Astrocyte of the hippocampus (primary cell): ENCODE measurements around the gene HSPA1A.
"Not testable (repeated sequence)": the region's sequence is repeated elsewhere in the genome, so short reads cannot be mapped to it uniquely, and the experiment has no call there.

ENCODE experiments used
- DNase-seq: peaks from one replicate; pipeline ENCODE4 v3.0.0; 2011; ENCODE audit warnings: low read depth, low spot score

The HSPA1A gene

GRCh38 chr6:31808599-31808998 lies 6.7 kb upstream of the HSPA1A start:
- DNase-seq, result not testable (repeated sequence)

DNA sequence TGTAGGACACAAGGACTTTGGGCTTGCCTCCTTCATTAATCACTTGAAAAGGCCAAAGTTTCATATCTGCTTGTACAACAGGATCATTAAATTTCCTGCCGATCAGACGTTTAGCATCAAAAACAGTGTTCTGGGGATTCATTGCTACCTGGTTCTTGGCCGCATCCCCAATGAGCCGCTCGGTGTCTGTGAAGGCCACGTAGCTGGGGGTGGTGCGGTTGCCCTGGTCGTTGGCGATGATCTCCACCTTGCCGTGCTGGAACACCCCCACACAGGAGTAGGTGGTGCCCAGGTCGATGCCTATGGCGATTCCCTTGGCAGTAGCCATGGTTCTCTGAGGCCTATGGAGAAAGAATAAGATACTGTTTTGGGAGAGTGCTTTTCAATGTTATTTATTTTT lies 3.7 kb upstream of the HSPA1A start:
- DNase-seq, result no peak

GRCh38 chr6:31813465-31813849 lies 1.9 kb upstream of the HSPA1A start:
- no peak for DNase-seq

GRCh38 chr6:31814677-31815024 lies 692 bp upstream of the HSPA1A start:
- peak; percentile 98 for DNase-seq

DNA sequence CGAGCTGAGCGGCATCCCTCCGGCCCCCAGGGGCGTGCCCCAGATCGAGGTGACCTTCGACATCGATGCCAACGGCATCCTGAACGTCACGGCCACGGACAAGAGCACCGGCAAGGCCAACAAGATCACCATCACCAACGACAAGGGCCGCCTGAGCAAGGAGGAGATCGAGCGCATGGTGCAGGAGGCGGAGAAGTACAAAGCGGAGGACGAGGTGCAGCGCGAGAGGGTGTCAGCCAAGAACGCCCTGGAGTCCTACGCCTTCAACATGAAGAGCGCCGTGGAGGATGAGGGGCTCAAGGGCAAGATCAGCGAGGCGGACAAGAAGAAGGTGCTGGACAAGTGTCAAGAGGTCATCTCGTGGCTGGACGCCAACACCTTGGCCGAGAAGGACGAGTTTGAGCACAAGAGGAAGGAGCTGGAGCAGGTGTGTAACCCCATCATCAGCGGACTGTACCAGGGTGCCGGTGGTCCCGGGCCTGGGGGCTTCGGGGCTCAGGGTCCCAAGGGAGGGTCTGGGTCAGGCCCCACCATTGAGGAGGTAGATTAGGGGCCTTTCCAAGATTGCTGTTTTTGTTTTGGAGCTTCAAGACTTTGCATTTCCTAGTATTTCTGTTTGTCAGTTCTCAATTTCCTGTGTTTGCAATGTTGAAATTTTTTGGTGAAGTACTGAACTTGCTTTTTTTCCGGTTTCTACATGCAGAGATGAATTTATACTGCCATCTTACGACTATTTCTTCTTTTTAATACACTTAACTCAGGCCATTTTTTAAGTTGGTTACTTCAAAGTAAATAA lies 2.0 kb downstream of the HSPA1A start:
- DNase-seq, result not testable (repeated sequence)

- DNase-seq, result not testable (repeated sequence)
These were observed 2.7 kb downstream of the HSPA1A start for GRCh38 chr6:31817929-31818511.

GRCh38 chr6:31819871-31820299 lies 4.5 kb downstream of the HSPA1A start:
- DNase-seq, result no peak

GRCh38 chr6:31820399-31820798 lies 5.1 kb downstream of the HSPA1A start:
- not testable (repeated sequence) for DNase-seq

DNA sequence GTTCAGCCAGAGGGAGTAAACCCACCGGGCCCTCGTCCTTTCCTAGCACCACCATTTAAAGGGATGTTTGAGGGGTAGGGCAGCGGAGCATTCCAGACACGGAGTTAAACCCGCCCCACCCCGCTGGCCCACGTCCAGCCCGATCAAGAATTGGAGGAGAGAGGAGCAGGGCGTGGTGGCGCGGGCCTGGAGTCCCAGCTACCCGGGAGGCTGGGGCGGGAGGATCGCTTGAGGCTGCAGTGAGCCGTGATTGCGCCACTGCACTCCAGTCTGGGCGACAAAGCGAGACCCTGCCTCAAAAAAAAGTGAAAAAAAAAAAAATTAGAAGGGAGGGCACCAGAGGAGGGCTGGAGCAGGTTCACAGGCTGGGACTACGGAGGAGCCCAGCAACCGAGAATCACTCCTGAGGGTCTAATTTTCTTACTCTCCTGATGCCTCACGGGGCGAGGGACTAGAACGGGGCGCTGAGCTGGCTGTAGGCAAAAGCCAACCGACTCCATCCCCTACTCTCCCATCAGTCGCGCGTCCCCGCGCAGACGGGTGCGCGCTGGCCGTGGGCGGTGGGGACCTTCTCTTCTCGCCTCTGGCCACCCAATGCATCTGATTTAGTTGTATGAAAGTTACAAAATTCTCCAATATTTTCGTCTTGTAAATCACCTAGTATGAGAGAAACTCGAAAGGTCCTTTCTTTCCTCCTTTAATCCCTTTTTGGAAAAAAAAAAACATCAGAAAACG lies 6.1 kb downstream of the HSPA1A start:
- peak; percentile 77 for DNase-seq

GRCh38 chr6:31822036-31822821 lies 6.9 kb downstream of the HSPA1A start:
- peak; percentile 79 for DNase-seq

- DNase-seq, result not testable (repeated sequence)
These were observed 8.4 kb downstream of the HSPA1A start for GRCh38 chr6:31823592-31824196.

- no peak for DNase-seq
These were observed 10.2 kb downstream of the HSPA1A start for GRCh38 chr6:31825553-31825952.

DNA sequence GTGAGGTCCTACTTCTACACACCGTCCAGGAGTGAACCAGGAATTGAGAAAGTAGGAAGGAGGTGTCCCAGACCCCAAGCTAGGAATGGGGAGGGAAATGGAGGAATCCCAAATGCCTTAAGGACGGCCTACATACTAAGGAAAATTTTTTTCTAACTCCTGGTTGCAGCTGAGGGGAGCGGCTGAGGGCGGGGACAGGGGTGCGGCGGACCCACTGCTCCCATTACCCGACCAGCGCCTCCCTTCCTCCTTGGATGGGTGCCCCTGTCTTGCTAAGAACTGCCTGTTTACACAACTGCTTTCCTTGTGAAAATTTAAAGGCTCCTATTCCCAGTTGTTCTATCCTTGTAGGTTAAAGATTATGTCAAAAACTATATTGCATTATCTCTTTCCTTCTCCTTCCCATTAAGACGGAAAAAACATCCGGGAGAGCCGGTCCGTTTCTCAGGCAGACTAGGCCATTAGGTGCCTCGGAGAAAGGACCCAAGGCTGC lies 11.5 kb downstream of the HSPA1A start:
- peak; percentile 89 for DNase-seq

DNA sequence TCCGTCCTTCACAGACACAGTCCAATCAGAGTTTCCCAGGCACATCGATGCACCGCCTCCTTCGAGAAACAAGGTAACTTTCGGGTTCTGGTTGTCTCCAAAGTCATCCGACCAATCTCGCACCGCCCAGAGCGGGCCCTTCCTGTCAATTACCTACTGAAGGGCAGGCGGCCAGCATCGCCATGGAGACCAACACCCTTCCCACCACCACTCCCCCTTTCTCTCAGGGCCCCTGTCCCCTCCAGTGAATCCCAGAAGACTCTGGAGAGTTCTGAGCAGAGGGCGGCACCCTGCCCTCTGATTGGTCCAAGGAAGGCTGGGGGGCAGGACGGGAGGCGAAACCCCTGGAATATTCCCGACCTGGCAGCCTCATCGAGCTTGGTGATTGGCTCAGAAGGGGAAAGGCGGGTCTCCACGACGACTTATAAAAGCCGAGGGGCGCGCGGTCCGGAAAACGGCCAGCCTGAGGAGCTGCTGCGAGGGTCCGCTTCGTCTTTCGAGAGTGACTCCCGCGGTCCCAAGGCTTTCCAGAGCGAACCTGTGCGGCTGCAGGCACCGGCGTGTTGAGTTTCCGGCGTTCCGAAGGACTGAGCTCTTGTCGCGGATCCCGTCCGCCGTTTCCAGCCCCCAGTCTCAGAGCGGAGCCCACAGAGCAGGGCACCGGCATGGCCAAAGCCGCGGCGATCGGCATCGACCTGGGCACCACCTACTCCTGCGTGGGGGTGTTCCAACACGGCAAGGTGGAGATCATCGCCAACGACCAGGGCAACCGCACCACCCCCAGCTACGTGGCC lies 12.1 kb downstream of the HSPA1A start, which contains the start of gene HSPA1B:
Gene HSPA1B (plus strand): TSS at position 453 of the 794 bp plus-strand sequence. CDS start 213 bp downstream, at position 666.
- peak; percentile 100 for DNase-seq

GRCh38 chr6:31829633-31830283 lies 14.4 kb downstream of the HSPA1A start:
- peak; percentile 56 for DNase-seq

GRCh38 chr6:31830886-31831335 lies 15.6 kb downstream of the HSPA1A start:
- no peak for DNase-seq

DNA sequence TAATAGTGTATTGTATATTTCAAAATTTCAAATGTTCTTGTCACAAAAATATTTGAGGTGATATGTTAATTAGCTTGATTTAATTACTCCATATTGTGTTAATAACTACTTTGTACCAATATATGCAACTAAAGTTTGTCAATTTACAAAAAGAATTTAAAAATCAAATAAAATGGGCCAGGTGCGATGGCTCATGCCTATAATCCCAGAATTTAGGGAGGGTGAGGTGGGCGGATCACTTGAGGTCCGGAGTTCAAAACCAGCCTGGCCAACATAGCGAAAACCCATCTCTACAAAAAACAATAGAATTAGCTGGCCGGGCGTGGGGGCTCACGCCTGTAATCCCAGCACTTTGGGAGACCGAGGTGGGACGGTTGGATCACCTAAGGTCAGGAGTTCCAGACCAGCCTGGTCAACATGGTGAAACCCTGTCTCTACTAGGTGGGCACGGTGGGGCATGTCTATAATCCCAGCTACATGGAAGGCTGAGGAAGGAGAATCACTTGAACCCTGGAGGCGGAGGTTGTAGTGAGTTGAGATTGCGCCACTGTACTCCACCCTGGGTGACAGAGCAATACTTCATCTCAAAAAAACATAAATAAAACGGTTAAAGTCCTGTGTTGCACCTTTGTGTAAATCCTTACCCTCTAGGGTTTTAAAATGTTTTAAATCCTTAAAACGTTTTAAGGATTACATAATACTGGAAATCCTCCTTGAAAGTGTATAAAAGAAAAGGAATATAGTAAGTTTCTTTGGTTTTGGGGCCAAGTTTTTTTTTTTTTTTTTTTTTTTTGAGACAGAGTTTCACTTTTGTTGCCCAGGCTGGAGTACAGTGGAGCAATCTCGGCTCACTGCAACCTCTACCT lies 16.2 kb downstream of the HSPA1A start:
- DNase-seq, result no peak

- DNase-seq, result peak; percentile 93
These were observed 19.3 kb downstream of the HSPA1A start for GRCh38 chr6:31834367-31835250.
